HFFc6 (cell line): ENCODE data around the gene PPP1R14B. TPM values are rescaled to one million over a fixed set of nuclear protein-coding genes. Genes with fewer than 3 reads are reported as not detected.

ENCODE experiments used
- DNase-seq: peaks from one replicate; pipeline ENCODE4 v3.0.0-alpha.2; 2018
- H3K27ac Mint-ChIP-seq: 2 replicates; pipeline ENCODE4 v1.8.0; 2020; ENCODE audit warnings: mild to moderate bottlenecking, mixed read lengths
- H3K27me3 Mint-ChIP-seq: 2 replicates; pipeline ENCODE4 v1.8.0; 2021; ENCODE audit warnings: mild to moderate bottlenecking, moderate library complexity, mixed read lengths; ENCODE audit not compliant: insufficient read depth
- H3K36me3 Mint-ChIP-seq: 2 replicates; pipeline ENCODE4 v1.8.0; 2021; ENCODE audit warnings: low read depth, mixed read lengths
- H3K4me1 Mint-ChIP-seq: 2 replicates; pipeline ENCODE4 v1.8.0; 2020; ENCODE audit warnings: low read depth, mixed read lengths
- H3K4me3 Mint-ChIP-seq: 2 replicates; pipeline ENCODE4 v1.8.0; 2020; ENCODE audit warnings: mild to moderate bottlenecking, moderate library complexity, mixed read lengths
- H3K9me3 Mint-ChIP-seq: 2 replicates; pipeline ENCODE4 v1.8.0; 2020; ENCODE audit warnings: mild to moderate bottlenecking, mixed read lengths
- total RNA-seq, 6 experiments: library from RNA; stranded (reverse); fragmentation: NEBNext Ultra II Directional; extraction: Animal tissue kit (Norgen Biotek cat#: 25700); gene quantifications; 2 replicates in 1 of 6; 3 replicates in 5 of 6; pipeline ENCODE4 v1.2.3, GENCODE V29; 2021
- TF ChIP-seq, protein P1 (sequence below): fragments of 200-600 bp; sonication (generic); IDR thresholded peaks from 2 replicates; pipeline ENCODE4 v1.5.0; 2021; ENCODE audit warnings: antibody characterized with exemption, mild to moderate bottlenecking

Gene PPP1R14B
- total RNA-seq, 6 experiments from 2014 or later, result 386 to 478 (median 429) TPM

DNA sequence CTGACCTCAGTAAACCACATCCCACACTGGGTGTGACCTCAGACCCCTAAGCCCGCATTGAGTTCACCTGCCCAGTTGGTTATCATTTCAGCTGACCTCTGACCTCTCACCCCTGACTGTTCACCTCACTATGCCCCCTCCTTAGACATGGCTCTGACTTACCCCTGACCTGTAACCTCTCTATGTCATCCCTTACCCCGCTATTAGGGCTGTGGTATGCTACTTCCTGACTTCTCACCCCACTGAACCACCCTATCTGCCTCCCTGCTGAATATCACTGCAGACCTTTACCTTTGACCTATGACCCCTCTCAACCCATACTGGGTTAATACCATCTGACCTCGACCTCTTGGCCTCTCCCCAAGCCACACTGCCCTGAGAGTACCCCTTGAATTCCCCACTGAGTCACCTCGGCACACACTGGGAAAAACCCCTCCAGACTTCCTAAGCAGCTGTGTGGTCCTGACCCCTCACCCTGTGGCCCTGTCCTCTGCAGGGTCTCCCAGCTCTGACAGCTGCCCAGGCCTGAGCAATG is 12.9 kb upstream of the PPP1R14B start:
- peaks cover 8% of the 10 kb centered on the region for H3K4me1 Mint-ChIP-seq
- H3K36me3 Mint-ChIP-seq, result peaks cover 33% of the 10 kb centered on the region
- H3K9me3 Mint-ChIP-seq, result no peaks in the 10 kb centered on the region
- no peak overlapping the region for H3K4me3 Mint-ChIP-seq
- no peak for DNase-seq
- peaks cover 4% of the 10 kb centered on the region for H3K27me3 Mint-ChIP-seq
- H3K27ac Mint-ChIP-seq, result peak overlapping the region; percentile 42; the same call in 1 of the 2 replicates
- TF ChIP-seq, protein P1, sequence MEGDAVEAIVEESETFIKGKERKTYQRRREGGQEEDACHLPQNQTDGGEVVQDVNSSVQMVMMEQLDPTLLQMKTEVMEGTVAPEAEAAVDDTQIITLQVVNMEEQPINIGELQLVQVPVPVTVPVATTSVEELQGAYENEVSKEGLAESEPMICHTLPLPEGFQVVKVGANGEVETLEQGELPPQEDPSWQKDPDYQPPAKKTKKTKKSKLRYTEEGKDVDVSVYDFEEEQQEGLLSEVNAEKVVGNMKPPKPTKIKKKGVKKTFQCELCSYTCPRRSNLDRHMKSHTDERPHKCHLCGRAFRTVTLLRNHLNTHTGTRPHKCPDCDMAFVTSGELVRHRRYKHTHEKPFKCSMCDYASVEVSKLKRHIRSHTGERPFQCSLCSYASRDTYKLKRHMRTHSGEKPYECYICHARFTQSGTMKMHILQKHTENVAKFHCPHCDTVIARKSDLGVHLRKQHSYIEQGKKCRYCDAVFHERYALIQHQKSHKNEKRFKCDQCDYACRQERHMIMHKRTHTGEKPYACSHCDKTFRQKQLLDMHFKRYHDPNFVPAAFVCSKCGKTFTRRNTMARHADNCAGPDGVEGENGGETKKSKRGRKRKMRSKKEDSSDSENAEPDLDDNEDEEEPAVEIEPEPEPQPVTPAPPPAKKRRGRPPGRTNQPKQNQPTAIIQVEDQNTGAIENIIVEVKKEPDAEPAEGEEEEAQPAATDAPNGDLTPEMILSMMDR, result no peak

DNA sequence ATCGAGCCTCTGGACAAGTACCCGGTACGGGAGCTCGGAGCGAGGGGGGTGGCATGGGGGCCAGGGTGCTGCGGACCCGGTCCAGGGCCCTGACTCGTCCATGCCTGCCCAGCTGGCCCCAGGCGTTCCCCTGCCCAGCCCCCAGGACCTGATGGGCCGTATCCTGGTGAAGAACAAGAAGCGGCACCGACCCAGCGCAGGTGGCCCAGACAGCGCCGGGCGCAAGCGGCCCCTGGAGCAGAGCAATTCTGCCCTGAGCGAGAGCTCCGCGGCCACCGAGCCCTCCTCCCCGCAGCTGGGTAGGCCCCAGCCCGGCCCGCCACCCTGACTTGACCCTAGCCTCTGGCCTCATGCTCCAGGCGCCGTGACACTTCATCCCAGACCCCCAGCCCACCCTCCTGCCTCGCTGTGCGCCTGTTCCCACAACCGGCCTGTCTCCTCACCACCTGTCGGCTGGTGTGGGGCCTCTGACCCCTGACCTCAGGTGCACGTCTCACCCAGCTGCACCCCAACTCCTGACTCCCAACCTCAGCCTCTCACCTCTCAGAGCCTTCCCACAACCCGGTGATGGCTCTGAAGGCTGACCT is 12.3 kb upstream of the PPP1R14B start:
- H3K4me3 Mint-ChIP-seq, result no peak overlapping the region
- no peak overlapping the region for H3K27ac Mint-ChIP-seq
- no peaks in the 10 kb centered on the region for H3K9me3 Mint-ChIP-seq
- H3K36me3 Mint-ChIP-seq, result peaks cover 33% of the 10 kb centered on the region
- peaks cover 4% of the 10 kb centered on the region for H3K27me3 Mint-ChIP-seq
- peaks cover 9% of the 10 kb centered on the region for H3K4me1 Mint-ChIP-seq
- DNase-seq, result no peak
- TF ChIP-seq, protein P1, result no peak

DNA sequence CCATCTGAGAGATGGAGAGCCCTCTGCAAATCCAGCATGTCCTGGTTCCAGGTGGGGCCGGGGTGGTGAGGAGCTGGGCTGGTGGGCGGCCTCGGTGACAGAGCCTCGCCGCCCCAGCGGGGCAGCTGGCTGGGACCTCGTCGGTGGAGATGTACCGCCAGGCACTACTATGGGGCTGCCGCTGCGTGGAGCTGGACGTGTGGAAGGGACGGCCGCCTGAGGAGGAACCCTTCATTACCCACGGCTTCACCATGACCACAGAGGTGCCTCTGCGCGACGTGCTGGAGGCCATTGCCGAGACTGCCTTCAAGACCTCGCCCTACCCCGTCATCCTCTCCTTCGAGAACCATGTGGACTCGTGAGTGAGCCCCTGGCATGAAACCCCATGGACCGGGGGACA is 11.6 kb upstream of the PPP1R14B start:
- TF ChIP-seq, protein P1, result no peak
- Mint-ChIP-seq H3K27ac (no peak overlapping the region), H3K9me3 (no peaks in the 10 kb centered on the region), H3K36me3 (peaks cover 32% of the 10 kb centered on the region), H3K4me1 (peaks cover 16% of the 10 kb centered on the region), H3K27me3 (peaks cover 4% of the 10 kb centered on the region), H3K4me3 (no peak overlapping the region)
- no peak for DNase-seq

DNA sequence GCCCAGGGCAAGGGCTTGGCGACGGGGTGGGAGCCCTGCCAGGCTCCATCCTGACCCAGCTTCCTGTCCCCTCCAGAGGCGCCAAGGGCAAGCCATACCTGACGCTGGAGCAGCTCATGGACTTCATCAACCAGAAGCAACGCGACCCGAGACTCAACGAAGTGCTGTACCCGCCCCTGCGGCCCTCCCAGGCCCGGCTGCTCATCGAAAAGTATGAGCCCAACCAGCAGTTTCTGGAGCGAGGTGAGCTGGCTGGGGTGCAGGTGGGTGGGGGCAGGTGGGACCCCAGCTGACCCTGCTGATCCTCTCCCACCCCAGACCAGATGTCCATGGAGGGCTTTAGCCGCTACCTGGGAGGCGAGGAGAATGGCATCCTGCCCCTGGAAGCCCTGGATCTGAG is 9.6 kb upstream of the PPP1R14B start:
- no peaks in the 10 kb centered on the region for H3K9me3 Mint-ChIP-seq
- TF ChIP-seq, protein P1, result no peak
- peaks cover 19% of the 10 kb centered on the region for H3K36me3 Mint-ChIP-seq
- H3K27me3 Mint-ChIP-seq, result peaks cover 2% of the 10 kb centered on the region
- DNase-seq, result no peak
- peaks cover 12% of the 10 kb centered on the region for H3K4me1 Mint-ChIP-seq
- H3K4me3 Mint-ChIP-seq, result no peak overlapping the region
- no peak overlapping the region for H3K27ac Mint-ChIP-seq

DNA sequence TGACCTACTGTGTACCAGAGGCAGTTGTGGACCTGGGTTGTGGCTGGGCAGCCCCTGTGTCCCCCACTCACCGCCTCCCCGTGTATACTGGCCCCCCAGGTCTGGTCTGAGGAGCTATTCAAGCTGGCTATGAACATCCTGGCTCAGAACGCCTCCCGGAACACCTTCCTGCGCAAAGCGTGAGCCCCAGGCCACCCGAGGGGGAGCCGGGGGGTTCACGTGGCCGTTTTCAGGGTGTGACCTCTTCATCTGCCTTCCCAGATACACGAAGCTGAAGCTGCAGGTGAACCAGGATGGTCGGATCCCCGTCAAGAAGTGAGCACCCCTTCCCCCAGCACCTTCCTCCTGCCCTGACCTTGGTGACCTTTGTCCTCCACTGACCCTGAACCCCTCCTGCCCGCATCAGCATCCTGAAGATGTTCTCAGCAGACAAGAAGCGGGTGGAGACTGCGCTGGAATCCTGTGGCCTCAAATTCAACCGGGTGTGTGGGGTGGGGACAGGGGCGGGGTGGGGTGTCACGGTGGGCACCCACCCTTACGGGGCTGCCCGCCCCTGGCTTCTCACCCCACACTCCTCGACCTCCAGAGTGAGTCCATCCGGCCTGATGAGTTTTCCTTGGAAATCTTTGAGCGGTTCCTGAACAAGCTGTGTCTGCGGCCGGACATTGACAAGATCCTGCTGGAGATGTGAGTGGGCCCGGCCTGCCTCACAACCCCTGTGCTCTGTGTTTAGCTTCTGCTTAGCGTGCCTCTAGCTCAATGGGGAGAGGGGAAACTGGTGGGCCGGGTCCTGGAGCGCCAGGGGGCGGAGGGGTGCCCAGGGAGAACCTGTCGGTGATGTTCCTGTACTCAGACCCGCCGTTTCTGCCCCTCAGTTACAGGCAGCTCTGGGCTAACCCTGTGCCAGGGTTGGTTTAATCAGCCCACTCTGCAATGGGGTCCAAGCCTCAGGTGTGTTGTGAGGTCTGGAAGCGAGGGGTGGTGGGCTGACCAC is 8.7 kb upstream of the PPP1R14B start:
- DNase-seq, result no peak
- Mint-ChIP-seq H3K36me3 (peaks cover 19% of the 10 kb centered on the region), H3K4me1 (peaks cover 12% of the 10 kb centered on the region), H3K27ac (no peak overlapping the region), H3K9me3 (no peaks in the 10 kb centered on the region), H3K4me3 (no peak overlapping the region), H3K27me3 (peaks cover 2% of the 10 kb centered on the region)
- TF ChIP-seq, protein P1, result no peak
